HG02642 (cell line): ENCODE data around the gene BUD31.
A peak's percentile ranks its signal among the peaks of the same experiment; 100 is the strongest.
"Not testable (repeated sequence)": the region's sequence is repeated elsewhere in the genome, so short reads cannot be mapped to it uniquely, and the experiment has no call there.

Experiments
- ATAC-seq: cut with Tn5 transposase; IDR thresholded peaks from one replicate; pipeline ENCODE4 v1.9.1; 2021; ENCODE audit warnings: mild to moderate bottlenecking; ENCODE audit not compliant: unreplicated experiment, poor library complexity

Gene BUD31

DNA sequence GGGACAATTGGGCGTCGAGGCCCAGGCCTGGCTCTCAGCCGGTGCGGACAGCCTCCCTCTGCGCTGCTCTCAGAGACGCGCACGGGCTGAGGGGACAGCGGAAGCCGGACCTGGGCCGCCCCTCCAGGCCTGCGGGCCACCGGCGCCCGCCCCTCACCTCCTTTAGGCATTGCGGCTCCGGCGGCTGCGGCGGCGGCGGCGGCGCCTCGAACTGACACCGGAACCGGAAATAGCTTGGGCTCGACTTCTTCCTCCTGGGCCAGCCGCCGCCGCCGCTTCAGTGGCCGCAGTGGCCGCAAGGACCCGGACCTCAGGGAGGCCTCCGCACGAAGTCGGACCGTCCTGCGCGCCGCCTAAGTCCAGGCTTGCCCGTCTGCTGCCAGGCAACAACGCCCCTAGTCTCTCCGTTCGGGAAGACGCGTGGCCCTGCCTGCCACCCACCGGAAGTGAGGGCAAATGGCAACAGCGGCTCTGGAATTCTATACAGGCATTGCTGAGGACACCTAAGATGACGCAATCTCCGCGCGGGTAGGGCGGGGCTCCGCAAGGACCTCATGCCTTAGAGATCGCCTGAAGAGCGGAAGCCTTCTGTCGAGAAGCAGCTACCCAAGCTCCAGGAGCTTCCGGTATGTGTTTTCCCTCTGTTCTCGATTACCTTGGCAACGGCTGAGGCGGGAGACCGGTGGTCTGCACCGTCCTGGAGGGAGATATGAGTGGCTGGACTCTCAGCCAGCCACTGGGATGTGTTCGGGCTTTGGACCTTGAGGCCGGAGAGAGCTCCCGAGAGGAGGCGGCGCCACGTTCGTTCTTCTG is at the start of gene BUD31, which contains the start of gene PDAP1:
Gene BUD31, plus strand, starts transcription at position 591 of the 813 bp plus-strand sequence. CDS start 2,124 bp downstream, outside the sequence.
Gene PDAP1, minus strand, starts transcription at position 219 of the 813 bp plus-strand sequence. Its CDS starts 49 bp downstream, at position 170.
- ATAC-seq = peak; percentile 84

DNA sequence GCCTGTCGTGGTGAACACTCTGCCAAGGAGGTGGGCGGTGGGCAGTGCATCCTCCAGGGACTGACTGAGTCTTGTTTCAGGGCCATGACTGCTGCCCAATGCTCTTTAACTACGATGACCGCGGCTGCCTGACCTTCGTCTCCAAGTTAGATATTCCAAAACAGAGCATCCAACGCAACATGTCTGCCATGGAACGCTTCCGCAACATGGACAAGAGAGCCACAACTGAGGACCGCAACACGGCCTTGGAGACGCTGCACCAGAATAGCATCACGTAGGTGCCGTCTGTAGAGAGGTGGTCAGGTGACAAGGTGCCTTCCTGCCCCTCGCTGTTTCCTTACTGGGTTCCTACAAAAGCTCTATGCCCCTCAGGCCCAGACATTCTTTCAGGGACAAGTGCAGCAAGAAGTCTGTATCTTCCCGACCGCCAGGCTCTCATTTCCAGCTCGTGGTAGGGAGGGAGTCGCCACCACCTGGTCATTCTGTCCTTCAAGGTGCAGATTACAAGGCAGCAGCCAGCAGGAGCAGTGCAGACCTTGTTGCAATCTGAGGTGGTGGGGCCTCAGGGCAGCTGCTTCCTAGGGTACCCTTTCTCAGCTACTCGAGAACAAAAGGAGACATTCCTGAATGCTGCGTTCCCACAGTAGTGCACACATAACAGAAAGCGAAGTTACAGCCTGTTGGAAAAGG is 49.2 kb upstream of the BUD31 start:
- ATAC-seq = no peak

DNA sequence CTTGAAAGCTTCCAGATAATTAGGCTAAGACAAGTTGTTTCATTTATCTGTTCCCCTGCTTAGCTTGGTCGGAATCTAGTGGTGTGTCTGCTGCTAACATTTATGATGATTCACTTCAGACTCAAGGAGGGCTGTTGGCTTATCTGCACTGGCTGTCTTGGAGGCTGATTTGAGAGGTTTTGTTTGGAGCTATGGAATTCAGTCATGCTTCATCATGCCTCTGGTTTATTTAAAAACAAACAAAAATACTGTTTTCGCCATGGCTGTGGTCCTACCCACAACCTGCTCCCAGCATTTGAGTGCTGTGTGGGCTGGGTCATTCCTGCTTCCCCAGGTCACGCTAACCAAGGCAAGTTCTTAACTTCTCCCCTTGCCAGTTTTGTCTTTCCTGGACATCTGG is 46.0 kb upstream of the BUD31 start:
- ATAC-seq = no peak

- no peak for ATAC-seq
Observed at GRCh38 chr7:99363286-99363685, 45.5 kb upstream of the BUD31 start.

DNA sequence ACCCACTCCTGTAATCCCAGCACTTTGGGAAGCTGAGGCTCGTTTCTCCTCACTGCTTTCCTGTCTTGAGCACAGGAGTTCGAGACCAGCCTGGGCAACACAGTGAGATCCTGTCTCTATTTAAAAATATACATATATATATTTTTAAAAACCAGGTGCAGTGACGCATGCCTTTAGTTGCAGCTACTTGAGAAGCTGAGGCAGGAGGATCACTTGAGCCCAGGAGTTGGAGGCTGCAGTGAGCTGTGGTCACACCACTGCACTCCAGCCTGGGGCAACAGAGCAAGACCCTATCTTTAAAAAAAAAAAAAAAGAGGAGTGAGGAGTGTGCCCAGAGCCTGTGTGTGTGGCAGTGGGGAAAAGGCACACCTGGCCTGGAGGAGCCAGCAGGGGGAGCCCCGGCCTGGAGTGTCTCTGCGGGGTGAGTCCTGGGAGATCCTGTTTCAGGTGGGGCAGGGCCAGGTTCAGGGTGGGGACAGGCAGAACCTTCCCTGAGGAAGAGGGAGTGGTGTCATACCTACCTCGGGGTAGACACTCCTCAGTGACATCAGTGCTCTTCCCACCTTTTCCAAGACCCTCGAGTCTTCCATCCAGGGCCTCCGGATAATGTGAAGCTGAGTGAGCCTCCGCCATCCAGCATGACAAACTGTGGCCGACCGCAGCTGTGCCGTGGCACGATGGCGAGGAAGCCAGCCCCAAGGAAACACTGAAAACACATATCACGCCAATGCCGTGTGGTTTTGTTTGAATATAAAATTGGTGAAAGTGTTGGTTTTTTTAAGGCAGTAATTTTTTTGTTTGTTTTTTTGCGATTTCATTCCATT is 43.2 kb upstream of the BUD31 start:
- ATAC-seq = no peak

DNA sequence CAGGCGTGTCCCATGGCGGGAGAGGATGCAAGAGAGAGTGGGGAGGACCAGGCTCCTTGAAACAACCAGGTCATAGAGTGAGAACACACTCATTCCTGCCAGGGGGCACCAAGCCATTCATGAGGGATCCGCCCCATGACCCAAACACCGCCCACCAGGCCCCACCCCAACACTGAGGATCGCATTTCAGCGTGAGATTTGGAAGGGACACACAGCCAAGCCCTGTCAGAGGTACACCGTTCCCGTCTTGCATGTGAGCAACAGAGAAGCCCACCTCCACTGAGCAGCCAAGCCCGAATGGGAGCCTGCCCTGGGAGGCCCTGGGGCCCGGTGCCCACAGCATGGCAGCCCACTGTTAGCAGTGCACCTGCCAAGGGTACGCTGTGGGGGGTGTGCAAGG is 42.1 kb upstream of the BUD31 start:
- no peak for ATAC-seq

DNA sequence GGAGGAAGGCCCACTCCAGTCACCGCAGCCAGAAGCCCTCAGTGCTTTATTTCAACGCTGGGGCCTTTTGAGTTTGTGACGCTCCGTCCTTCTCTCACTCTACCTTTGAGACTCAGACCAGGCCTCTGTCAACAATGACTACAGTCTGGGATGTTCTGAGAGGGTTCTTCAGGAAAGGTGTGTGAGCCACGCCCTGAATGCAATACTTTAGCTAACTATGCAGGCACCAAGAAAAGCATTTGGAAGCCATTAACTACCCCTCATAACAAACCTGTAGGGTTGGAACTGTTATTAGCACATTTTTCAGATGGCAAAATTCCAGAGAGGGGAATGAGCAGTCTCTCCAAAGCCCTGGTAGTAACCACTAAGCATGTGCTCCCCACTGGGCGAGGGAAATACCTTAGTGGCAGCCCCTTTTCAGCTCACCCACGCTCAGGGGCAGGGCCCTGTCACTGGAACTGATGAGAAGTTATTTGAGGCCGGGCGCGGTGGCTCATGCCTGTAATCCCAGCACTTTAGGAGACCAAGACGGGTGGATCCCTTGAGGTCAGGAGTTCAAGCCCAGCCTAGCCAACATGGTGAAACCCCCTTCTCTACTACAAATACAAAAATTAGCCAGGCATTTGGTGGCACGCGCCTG is 39.9 kb upstream of the BUD31 start:
- no peak for ATAC-seq

GRCh38 chr7:99369767-99370391 is 38.9 kb upstream of the BUD31 start:
- ATAC-seq = no peak

GRCh38 chr7:99371376-99371920 is 37.3 kb upstream of the BUD31 start:
- no peak for ATAC-seq

GRCh38 chr7:99372275-99373090 is 36.3 kb upstream of the BUD31 start:
- no peak for ATAC-seq

DNA sequence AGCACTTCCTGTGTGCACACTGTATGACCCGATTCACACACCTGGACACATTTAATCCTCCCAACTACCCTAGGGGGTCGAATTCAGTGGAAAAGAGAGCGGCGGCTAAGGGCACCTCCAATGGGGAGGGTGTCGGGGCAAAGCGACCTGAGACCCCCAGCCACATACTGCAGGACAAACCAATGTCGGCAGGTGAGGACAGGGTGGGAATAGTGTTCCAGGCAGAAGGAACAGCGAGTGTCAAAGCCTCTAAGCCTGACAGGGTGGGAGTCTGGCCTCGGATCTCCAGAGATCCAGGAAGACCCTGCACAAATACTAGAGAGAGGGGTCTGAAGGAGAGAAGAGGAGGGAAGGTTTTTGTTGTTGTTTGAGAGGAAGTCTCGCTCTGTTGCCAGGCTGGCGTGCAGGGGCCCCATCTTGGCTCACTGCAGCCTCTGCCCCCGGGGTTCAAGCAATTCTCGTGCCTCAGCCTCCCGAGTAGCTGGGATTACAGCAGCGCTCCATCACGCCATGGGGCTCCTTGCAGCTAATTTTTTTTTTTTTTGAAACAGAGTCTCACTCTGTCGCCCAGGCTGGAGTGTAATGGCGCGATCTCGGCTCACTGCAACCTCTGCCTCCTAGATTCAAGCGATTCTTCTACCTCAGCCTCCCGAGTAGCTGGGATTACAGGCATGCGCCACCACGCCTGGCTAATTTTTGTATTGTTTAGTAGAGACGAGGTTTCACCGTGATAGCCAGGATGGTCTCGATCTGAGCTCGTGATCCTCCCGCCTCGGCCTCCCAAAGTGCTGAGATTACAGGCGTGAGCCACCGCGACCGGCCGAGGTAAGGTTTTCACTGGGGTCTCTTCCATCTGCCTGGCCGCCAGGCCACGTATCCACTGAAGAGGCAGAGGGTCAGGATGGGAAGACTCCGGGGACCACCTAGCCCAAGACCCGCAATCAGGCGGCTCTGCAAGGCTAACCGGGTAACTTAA is 35.4 kb upstream of the BUD31 start:
- ATAC-seq = no peak

GRCh38 chr7:99374111-99375064 is 34.4 kb upstream of the BUD31 start, which contains the start of gene ARPC1B:
Gene ARPC1B (plus strand): TSS chr7:99374730. CDS start chr7:99385715, 10,985 bp downstream.
- peak; percentile 66 for ATAC-seq

DNA sequence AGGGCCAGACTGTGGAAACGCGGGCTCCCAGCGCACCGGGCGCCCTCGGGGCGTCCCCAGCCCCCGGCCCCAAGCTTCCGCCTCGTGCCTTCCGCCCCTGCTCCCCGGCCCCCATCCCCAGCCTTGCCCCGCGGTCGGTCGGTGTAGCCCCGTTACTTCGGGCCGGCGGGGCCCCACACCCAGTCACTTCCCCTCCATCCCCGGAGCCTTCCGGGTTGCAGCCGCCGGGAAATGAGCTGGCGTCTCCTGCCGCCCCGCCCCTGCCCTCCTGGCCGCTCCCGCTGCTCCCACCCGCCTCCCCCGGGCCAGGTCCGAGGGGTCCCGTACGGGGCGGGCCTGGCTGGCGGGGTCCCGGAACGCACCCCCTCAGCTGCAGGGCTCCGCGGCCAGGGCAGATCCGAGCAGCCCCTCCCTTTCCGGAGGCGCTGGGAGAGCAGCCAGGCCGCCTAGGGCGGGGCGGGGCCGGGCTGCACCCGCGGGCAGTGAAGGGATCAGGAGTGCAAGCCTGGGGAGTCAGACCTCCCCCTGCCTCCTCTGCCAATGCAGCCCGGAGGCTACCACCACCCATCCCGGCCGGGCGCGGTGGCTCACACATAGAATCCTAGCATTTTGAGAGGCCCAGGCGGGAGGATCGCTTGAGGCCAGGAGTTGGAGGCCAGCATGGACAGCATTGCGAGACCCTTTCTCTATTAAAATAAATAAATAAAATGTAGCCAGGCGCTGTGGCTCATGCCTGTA is 33.5 kb upstream of the BUD31 start:
- ATAC-seq = peak; percentile 53

DNA sequence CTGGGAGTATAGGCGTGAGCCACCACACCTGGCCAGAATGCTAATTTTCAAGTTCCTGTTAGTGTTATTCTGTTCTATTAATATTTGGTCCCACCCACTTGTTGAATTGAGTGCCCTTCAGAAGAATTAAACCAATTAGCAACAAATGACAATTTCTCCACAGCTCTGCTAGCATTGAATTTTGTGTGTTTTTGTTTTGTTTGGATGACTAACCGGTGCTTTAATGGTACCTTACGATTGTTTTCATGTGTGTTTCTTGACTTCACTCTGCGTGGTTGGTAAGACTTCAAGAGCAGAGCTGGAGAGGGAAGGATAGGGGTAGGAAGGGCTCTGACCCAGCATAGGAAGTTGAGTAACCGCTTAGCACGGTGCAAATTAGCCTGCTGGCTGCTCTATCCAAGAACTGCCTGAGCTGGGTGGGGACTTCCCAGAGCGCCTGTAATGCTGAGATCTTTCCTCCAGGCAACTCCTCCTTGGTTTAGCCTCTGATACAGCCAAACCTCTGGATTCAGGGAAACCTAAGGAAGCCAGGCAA is 29.7 kb upstream of the BUD31 start:
- ATAC-seq = no peak

GRCh38 chr7:99379693-99380031 is 29.1 kb upstream of the BUD31 start:
- not testable (repeated sequence) for ATAC-seq
